ENCODE measurements around the gene MAN1A1. TPM values are rescaled to one million over a fixed set of nuclear protein-coding genes. Genes with fewer than 3 reads are reported as not detected.

MAN1A1 gene
- total RNA-seq, 1 donor from 2014 or later, result 52.2 TPM

DNA sequence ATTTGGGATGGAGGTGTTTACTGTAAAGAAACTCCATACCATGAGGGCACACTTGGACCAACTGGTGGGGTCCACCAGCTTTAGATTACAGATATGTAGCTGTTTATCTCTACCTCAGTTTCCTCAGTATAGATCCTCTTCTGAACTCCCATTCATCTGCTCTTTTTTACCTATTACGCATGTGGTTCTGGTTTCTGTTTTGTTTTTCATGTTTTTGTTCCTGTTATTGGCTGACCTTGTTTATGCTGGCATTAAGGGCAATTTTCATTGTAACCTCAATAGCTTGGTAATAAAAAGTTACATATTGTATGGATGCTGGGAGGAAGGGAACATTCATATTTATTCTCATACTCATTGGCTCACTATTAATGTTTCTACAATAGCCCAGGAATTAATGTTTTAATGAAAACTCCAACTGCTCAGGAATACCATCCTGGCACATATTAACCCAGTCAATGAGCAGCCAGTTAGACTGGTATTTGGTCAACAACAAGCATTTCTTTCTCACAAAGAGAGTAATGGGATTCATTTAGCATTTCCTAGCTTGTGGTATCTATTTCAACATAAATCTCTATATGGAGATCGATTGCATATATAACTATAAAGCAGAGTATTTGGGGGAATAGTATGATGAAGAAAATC is 187.3 kb downstream of the MAN1A1 start:
- no peak for DNase-seq (ENCODE audit: extremely low spot score, unreplicated experiment)
- Mint-ChIP-seq H3K36me3 (no peaks in the 10 kb centered on the region), H3K9me3 (no peaks in the 10 kb centered on the region), H3K27ac (no peak overlapping the region), H3K4me3 (no peak overlapping the region), H3K4me1 (ENCODE audit: unreplicated experiment) (no peaks in the 10 kb centered on the region), H3K27me3 (peaks cover 13% of the 10 kb centered on the region)
- TF ChIP-seq, protein P1, sequence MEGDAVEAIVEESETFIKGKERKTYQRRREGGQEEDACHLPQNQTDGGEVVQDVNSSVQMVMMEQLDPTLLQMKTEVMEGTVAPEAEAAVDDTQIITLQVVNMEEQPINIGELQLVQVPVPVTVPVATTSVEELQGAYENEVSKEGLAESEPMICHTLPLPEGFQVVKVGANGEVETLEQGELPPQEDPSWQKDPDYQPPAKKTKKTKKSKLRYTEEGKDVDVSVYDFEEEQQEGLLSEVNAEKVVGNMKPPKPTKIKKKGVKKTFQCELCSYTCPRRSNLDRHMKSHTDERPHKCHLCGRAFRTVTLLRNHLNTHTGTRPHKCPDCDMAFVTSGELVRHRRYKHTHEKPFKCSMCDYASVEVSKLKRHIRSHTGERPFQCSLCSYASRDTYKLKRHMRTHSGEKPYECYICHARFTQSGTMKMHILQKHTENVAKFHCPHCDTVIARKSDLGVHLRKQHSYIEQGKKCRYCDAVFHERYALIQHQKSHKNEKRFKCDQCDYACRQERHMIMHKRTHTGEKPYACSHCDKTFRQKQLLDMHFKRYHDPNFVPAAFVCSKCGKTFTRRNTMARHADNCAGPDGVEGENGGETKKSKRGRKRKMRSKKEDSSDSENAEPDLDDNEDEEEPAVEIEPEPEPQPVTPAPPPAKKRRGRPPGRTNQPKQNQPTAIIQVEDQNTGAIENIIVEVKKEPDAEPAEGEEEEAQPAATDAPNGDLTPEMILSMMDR (conservative IDR thresholded peaks at IDR 0.05), result no peak

DNA sequence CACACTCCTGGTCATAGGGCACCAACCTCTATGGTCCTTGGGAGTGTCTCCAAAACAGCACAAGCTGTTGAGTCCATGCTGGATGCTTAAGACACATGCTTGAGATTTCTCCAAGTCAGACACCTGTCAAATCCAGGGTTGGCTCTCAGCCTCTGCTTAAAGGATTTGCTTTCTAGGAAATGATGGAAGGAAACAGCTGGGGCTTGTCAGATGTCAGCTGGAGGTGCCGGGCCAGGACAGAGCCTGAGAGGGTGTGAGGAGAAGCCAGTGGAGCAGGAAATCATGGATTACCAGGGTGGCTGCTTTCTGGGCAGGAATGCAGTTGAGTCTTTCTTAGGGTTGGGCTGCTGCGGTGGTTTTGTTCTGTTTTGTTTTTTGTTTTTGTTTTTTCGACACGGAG is 188.1 kb downstream of the MAN1A1 start:
- Mint-ChIP-seq H3K4me1 (ENCODE audit: unreplicated experiment) (no peaks in the 10 kb centered on the region), H3K27ac (no peak overlapping the region), H3K27me3 (peaks cover 13% of the 10 kb centered on the region), H3K9me3 (no peaks in the 10 kb centered on the region), H3K4me3 (no peak overlapping the region), H3K36me3 (no peaks in the 10 kb centered on the region)
- TF ChIP-seq, protein P1 (conservative IDR thresholded peaks at IDR 0.05), result no peak
- no peak for DNase-seq (ENCODE audit: extremely low spot score, unreplicated experiment)

DNA sequence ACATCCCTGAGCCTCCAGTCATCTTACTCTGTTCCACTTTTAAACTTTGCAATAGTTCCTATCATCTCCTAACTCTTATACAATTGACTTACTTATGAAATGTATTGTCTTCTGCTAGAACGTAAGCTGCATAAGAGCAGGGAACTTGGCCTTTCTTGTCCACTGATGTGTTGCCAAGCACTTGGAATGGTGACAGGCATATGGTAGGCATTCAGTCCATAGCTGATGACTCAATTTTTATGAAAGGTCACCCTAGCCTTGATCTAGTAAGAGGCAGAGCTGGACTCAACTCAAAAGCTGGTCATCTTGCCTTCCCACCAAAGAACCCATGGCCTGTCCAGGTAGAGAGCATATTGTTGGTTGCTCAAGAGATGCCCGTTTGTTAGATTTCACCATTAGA is 188.7 kb downstream of the MAN1A1 start:
- DNase-seq (ENCODE audit: extremely low spot score, unreplicated experiment), result no peak
- no peaks in the 10 kb centered on the region for H3K9me3 Mint-ChIP-seq
- no peak overlapping the region for H3K4me3 Mint-ChIP-seq
- H3K4me1 Mint-ChIP-seq (ENCODE audit: unreplicated experiment), result no peaks in the 10 kb centered on the region
- H3K27ac Mint-ChIP-seq, result no peak overlapping the region
- H3K36me3 Mint-ChIP-seq, result no peaks in the 10 kb centered on the region
- TF ChIP-seq, protein P1 (conservative IDR thresholded peaks at IDR 0.05), result no peak
- peaks cover 13% of the 10 kb centered on the region for H3K27me3 Mint-ChIP-seq

GRCh38 chr6:119158057-119158848 is 191.3 kb downstream of the MAN1A1 start:
- no peaks in the 10 kb centered on the region for H3K9me3 Mint-ChIP-seq

DNA sequence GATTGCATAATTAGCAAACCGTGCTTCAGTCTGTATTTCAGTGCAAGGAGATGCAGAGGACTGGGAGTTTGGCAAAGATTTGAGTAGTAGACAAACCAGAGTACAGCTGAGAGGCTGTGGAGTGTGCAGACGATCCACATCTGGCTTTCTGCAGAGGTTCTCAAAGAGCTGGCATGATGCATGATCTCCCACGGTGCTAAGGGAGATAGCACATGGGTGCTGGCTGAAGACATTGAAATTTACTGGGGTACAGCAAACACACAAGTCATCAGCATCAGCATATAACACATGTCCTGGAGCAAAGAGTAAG is 192.1 kb downstream of the MAN1A1 start:
- Mint-ChIP-seq H3K9me3 (no peaks in the 10 kb centered on the region), H3K27ac (no peak overlapping the region)

More at GRCh38 chr6:119158057-119158848, 191.3 kb downstream of the MAN1A1 start:
- H3K27ac Mint-ChIP-seq, result no peak overlapping the region
- peaks cover 10% of the 10 kb centered on the region for H3K27me3 Mint-ChIP-seq
- no peak for DNase-seq (ENCODE audit: extremely low spot score, unreplicated experiment)
- TF ChIP-seq, protein P1 (conservative IDR thresholded peaks at IDR 0.05), result no peak
- no peaks in the 10 kb centered on the region for H3K4me1 Mint-ChIP-seq (ENCODE audit: unreplicated experiment)
- H3K4me3 Mint-ChIP-seq, result no peak overlapping the region
- H3K36me3 Mint-ChIP-seq, result no peaks in the 10 kb centered on the region

More for the DNA sequence above, 192.1 kb downstream of the MAN1A1 start:
- Mint-ChIP-seq H3K36me3 (no peaks in the 10 kb centered on the region), H3K27me3 (peaks cover 10% of the 10 kb centered on the region), H3K4me1 (ENCODE audit: unreplicated experiment) (no peaks in the 10 kb centered on the region), H3K4me3 (no peak overlapping the region)
- DNase-seq (ENCODE audit: extremely low spot score, unreplicated experiment), result no peak
- TF ChIP-seq, protein P1 (conservative IDR thresholded peaks at IDR 0.05), result no peak

All from type B pancreatic cell (in vitro differentiated cells).